NCI-H345 treated with DMSO at 0.1 percent for 48 hours (cell line): ENCODE measurements around the gene RAET1E.
"Not testable (repeated sequence)": the region's sequence is repeated elsewhere in the genome, so short reads cannot be mapped to it uniquely, and the experiment has no call there.

Experiments
- DNase-seq: peaks from one replicate; lab custom pipeline; 2025; ENCODE audit not compliant: unreplicated experiment; lab: John Stamatoyannopoulos, UW

Gene RAET1E

GRCh38 chr6:149862922-149863697 is 34.8 kb downstream of the RAET1E start:
- DNase-seq: no peak

- not testable (repeated sequence) for DNase-seq
Measured at GRCh38 chr6:149862424-149862738, 35.5 kb downstream of the RAET1E start.

GRCh38 chr6:149861603-149862423 is 36.1 kb downstream of the RAET1E start:
- DNase-seq: no peak

- DNase-seq: no peak
Measured at GRCh38 chr6:149860834-149861602, 36.9 kb downstream of the RAET1E start.

- DNase-seq: no peak
Measured at GRCh38 chr6:149860513-149860833, 37.4 kb downstream of the RAET1E start.

- no peak for DNase-seq
Measured at GRCh38 chr6:149859938-149860337, 38.0 kb downstream of the RAET1E start.

- DNase-seq: peak; percentile 23
Measured at GRCh38 chr6:149859368-149859767, 38.5 kb downstream of the RAET1E start.

- DNase-seq: no peak
Measured at GRCh38 chr6:149857541-149857940, 40.4 kb downstream of the RAET1E start.

GRCh38 chr6:149856256-149856994 is 41.5 kb downstream of the RAET1E start:
- DNase-seq: no peak

GRCh38 chr6:149855741-149856140 is 42.2 kb downstream of the RAET1E start:
- no peak for DNase-seq

GRCh38 chr6:149855040-149855654 is 42.8 kb downstream of the RAET1E start:
- no peak for DNase-seq

- no peak for DNase-seq
Measured at GRCh38 chr6:149854532-149854931, 43.4 kb downstream of the RAET1E start.

- not testable (repeated sequence) for DNase-seq
Measured at GRCh38 chr6:149854017-149854416, 43.9 kb downstream of the RAET1E start.

- no peak for DNase-seq
Measured at GRCh38 chr6:149852881-149853280, 45.0 kb downstream of the RAET1E start.

- DNase-seq: no peak
Measured at GRCh38 chr6:149852180-149852579, 45.7 kb downstream of the RAET1E start.

GRCh38 chr6:149851461-149852110 is 46.3 kb downstream of the RAET1E start:
- DNase-seq: no peak

GRCh38 chr6:149848343-149848742 is 49.6 kb downstream of the RAET1E start:
- DNase-seq: not testable (repeated sequence)
